Effector memory CD4-positive, alpha-beta T cell (primary cell): Measurements from ENCODE around the gene PLEKHA6.
"Not testable (repeated sequence)": the region's sequence is repeated elsewhere in the genome, so short reads cannot be mapped to it uniquely, and the experiment has no call there.

Experiments
- DNase-seq, 3 donors: peaks; one replicate each; pipeline ENCODE4 v3.0.0-alpha.2; 2020
- H3K27ac ChIP-seq: 2 replicates; pipeline ENCODE4 v1.7.0; 2013; ENCODE audit warnings: mild to moderate bottlenecking, low read length, moderate library complexity; ENCODE audit not compliant: insufficient read depth, poor library complexity, severe bottlenecking
- H3K27me3 ChIP-seq: replicated peaks from 2 replicates; pipeline ENCODE4 v1.7.0; 2013; ENCODE audit warnings: mild to moderate bottlenecking, low read length; ENCODE audit not compliant: insufficient read depth, control insufficient read depth, poor library complexity, severe bottlenecking
- H3K36me3 ChIP-seq: 2 replicates; pipeline ENCODE4 v1.7.0; 2013; ENCODE audit warnings: mild to moderate bottlenecking, low read length, moderate library complexity; ENCODE audit not compliant: control insufficient read depth, insufficient read depth
- H3K4me1 ChIP-seq: 2 replicates; pipeline ENCODE4 v1.7.0; 2013; ENCODE audit warnings: low read length, mild to moderate bottlenecking; ENCODE audit not compliant: control insufficient read depth, insufficient read depth, poor library complexity, severe bottlenecking
- H3K4me3 ChIP-seq: 2 replicates; pipeline ENCODE4 v1.7.0; 2013; ENCODE audit warnings: low read length, low read depth, mild to moderate bottlenecking; ENCODE audit not compliant: insufficient read depth, poor library complexity, severe bottlenecking
- H3K9me3 ChIP-seq: 2 replicates; pipeline ENCODE4 v1.7.0; 2013; ENCODE audit warnings: mild to moderate bottlenecking, low read length, moderate library complexity; ENCODE audit not compliant: control insufficient read depth

The PLEKHA6 gene

DNA sequence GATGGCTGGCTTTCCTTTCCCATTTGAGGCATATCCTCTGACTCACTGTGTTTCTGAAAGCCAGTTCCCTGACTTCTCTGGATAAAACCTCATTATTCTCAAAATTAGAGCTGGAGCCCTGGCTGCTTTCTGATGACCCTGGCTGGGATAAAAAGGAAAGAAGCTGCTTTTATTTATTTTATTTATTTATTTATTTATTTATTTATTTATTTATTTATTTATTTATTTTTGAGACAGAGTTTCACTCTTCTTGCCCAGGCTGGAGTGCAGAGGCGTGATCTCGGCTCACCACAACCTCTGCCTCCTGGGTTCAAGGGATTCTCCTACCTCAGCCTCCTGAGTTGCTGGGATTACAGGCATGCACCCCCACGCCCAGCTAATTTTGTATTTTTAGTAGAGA is 31.9 kb downstream of the PLEKHA6 start:
- H3K9me3 ChIP-seq, H3K27me3 ChIP-seq, DNase-seq, H3K4me1 ChIP-seq, H3K27ac ChIP-seq, H3K36me3 ChIP-seq, H3K4me3 ChIP-seq: not testable (repeated sequence)

DNA sequence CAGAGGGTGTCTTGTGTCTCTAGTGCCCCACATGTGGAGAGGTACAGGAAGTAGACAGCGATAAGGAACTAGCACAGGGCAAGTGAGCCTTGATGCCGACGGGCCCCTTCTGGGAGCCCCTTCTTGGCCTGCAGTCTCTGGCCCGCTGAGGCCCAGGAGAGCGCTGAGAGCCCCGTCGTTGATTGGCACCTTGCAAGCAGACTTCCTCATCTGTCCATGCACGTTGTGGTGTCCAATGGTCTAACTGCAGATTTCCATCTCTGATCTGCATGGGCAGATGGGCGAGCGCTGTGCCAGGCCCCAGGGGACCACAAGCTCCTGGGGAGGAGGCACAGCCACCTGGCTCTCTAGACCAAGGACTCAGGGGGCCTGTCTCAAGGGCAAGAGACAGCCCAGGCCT is 32.4 kb downstream of the PLEKHA6 start:
- Histone ChIP-seq H3K4me1 (no peaks in the 10 kb centered on the region), H3K27me3 (no peaks in the 10 kb centered on the region), H3K9me3 (no peaks in the 10 kb centered on the region), H3K36me3 (no peaks in the 10 kb centered on the region), H3K27ac (no peak overlapping the region), H3K4me3 (no peak overlapping the region)
- no peak for DNase-seq

DNA sequence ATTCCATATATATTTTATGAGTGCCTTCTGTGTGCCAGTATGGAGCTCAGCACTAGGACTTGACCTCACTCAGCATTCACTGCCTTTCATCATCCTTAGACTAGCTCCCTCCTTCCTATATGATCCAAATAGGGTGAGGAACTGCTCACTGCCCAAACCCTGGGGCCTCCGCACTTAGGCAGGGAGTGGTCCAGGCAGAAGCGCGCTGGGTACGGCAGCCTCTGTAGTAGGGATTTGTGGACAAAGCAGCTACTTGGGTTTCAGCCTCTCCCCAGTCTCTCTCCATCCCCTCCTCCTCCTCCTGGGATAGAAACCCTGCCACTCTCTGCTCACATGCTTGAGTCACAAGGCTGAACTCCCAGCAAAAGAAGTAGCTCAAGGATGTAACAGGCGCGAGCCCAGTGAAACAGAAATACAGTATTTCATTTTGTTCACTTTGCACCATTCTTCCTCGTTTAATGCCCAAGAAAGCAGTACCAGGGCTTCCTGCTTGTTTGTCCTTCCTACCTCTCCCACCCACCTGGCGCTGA is 32.9 kb downstream of the PLEKHA6 start:
- H3K4me1 ChIP-seq: no peaks in the 10 kb centered on the region
- H3K4me3 ChIP-seq: no peak overlapping the region
- no peak for DNase-seq
- no peak overlapping the region for H3K27ac ChIP-seq
- no peaks in the 10 kb centered on the region for H3K9me3 ChIP-seq
- H3K36me3 ChIP-seq: no peaks in the 10 kb centered on the region
- no peaks in the 10 kb centered on the region for H3K27me3 ChIP-seq

GRCh38 chr1:204325944-204326343 is 33.8 kb downstream of the PLEKHA6 start:
- Histone ChIP-seq H3K4me1 (no peaks in the 10 kb centered on the region), H3K4me3 (no peak overlapping the region), H3K36me3 (no peaks in the 10 kb centered on the region), H3K9me3 (no peaks in the 10 kb centered on the region), H3K27ac (no peak overlapping the region), H3K27me3 (no peaks in the 10 kb centered on the region)
- DNase-seq: no peak

GRCh38 chr1:204323887-204324286 is 35.8 kb downstream of the PLEKHA6 start:
- H3K4me3 ChIP-seq: no peak overlapping the region
- DNase-seq: no peak
- no peaks in the 10 kb centered on the region for H3K27me3 ChIP-seq
- H3K9me3 ChIP-seq: no peaks in the 10 kb centered on the region
- H3K4me1 ChIP-seq: no peaks in the 10 kb centered on the region
- H3K36me3 ChIP-seq: no peaks in the 10 kb centered on the region
- no peak overlapping the region for H3K27ac ChIP-seq

GRCh38 chr1:204322339-204322868 is 37.3 kb downstream of the PLEKHA6 start:
- Histone ChIP-seq H3K27ac (no peak overlapping the region), H3K4me1 (no peaks in the 10 kb centered on the region), H3K4me3 (no peak overlapping the region), H3K27me3 (no peaks in the 10 kb centered on the region), H3K9me3 (no peaks in the 10 kb centered on the region), H3K36me3 (no peaks in the 10 kb centered on the region)
- no peak for DNase-seq

- Histone ChIP-seq H3K4me1 (no peaks in the 10 kb centered on the region), H3K27me3 (no peaks in the 10 kb centered on the region)
- no peak for DNase-seq
These were observed 38.1 kb downstream of the PLEKHA6 start for GRCh38 chr1:204321665-204322064.

GRCh38 chr1:204321051-204321450 is 38.7 kb downstream of the PLEKHA6 start:
- Histone ChIP-seq H3K9me3 (no peaks in the 10 kb centered on the region), H3K4me3 (no peak overlapping the region), H3K4me1 (no peaks in the 10 kb centered on the region), H3K27me3 (no peaks in the 10 kb centered on the region), H3K27ac (no peak overlapping the region), H3K36me3 (no peaks in the 10 kb centered on the region)
- DNase-seq: no peak

More at GRCh38 chr1:204321665-204322064, 38.1 kb downstream of the PLEKHA6 start:
- H3K4me3 ChIP-seq: no peak overlapping the region
- H3K9me3 ChIP-seq: no peaks in the 10 kb centered on the region
- no peak overlapping the region for H3K27ac ChIP-seq
- no peaks in the 10 kb centered on the region for H3K36me3 ChIP-seq

- Histone ChIP-seq H3K27ac (no peak overlapping the region), H3K9me3 (no peaks in the 10 kb centered on the region), H3K4me3 (no peak overlapping the region), H3K27me3 (no peaks in the 10 kb centered on the region), H3K36me3 (no peaks in the 10 kb centered on the region), H3K4me1 (no peaks in the 10 kb centered on the region)
- DNase-seq: no peak
These were observed 39.3 kb downstream of the PLEKHA6 start for GRCh38 chr1:204320382-204320804.

DNA sequence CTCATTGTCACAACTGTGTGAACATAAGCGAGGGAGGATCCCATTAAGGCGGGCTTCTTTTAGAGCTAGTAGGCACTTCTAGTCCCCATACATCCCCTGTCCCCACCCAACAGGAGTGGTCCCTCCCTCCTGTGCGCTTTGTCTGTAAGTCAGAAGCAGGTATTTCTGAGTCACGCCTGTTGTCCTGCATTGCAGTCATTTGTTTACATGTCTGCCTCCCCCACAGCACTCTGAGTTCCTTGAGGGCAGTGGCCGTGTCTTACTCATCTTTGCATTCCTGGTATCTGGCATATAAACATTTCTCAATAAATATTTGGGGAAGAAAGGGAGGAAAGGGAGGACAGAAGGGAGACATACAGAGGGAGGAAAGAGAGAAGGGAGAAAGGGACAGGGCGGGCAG is 40.3 kb downstream of the PLEKHA6 start:
- no peak for DNase-seq
- no peak overlapping the region for H3K27ac ChIP-seq

More for the DNA sequence above, 40.3 kb downstream of the PLEKHA6 start:
- H3K36me3 ChIP-seq: no peaks in the 10 kb centered on the region
- no peaks in the 10 kb centered on the region for H3K9me3 ChIP-seq
- H3K4me1 ChIP-seq: no peaks in the 10 kb centered on the region
- H3K4me3 ChIP-seq: no peak overlapping the region
- no peaks in the 10 kb centered on the region for H3K27me3 ChIP-seq
